AG04450 (cell line): ENCODE results near the gene INPP5D. TPM values are rescaled to one million over a fixed set of nuclear protein-coding genes. Genes with fewer than 3 reads are reported as not detected.

ENCODE experiments used
- CTCF ChIA-PET: fragments of 300-600, 350-600 bp; formaldehyde crosslinking; extraction: SDS; loops from one replicate; lab custom pipeline; 2022; ENCODE audit warnings: antibody characterized with exemption, inconsistent platforms; lab: Charles Lee
- POLR2A ChIA-PET: fragments of 350-600 bp; formaldehyde crosslinking; extraction: SDS; loops from one replicate; lab custom pipeline; 2021; ENCODE audit warnings: antibody characterized with exemption, inconsistent platforms; lab: Yijun Ruan, JAX
- DNase-seq: peaks from one replicate; pipeline ENCODE4 v3.0.0-alpha.2; 2011; ENCODE audit warnings: low read depth, low spot score
- H3K27ac ChIP-seq: one replicate; pipeline ENCODE4 v1.5.1; 2012; ENCODE audit warnings: low read depth, low read length, control low read depth
- H3K27me3 ChIP-seq: one replicate; pipeline ENCODE4 v1.6.0; 2012; ENCODE audit warnings: low read length; ENCODE audit not compliant: control insufficient read depth, insufficient read depth
- H3K4me3 ChIP-seq: 2 replicates; pipeline ENCODE4 v1.5.1; 2011; ENCODE audit warnings: mild to moderate bottlenecking, low read depth, low read length, control low read depth
- H3K9me3 ChIP-seq: 2 replicates; pipeline ENCODE4 v1.5.1; 2012; ENCODE audit warnings: low read length; ENCODE audit not compliant: control insufficient read depth, insufficient read depth
- CTCF ChIP-seq: IDR thresholded peaks from 2 replicates; pipeline ENCODE4 v1.5.1; 2011; ENCODE audit warnings: low read depth, low read length, control low read depth, inconsistent platforms
- polyA plus RNA-seq: library from polyadenylated mRNA; depleted of rRNA; stranded (reverse); fragments of >200 nt; gene quantifications from 2 replicates; pipeline ENCODE4 v1.2.3, GENCODE V29; 2011

The INPP5D gene
- polyA plus RNA-seq, 1 experiment = 0.43 TPM

GRCh38 chr2:233065954-233066470 lies 5.9 kb downstream of the INPP5D start:
- no peaks in the 10 kb centered on the region for H3K9me3 ChIP-seq
- H3K27ac ChIP-seq = no peak overlapping the region
- ChIA-PET POLR2A (no interaction called here), CTCF (interaction anchor here (0.6 to 2.2 kb wide), 2 partner anchors 13 to 460 kb away, joined by 3 to 9 read pairs; no protein-coding TSS in a partner anchor)
- H3K27me3 ChIP-seq = no peaks in the 10 kb centered on the region
- TF ChIP-seq CTCF = no peak
- DNase-seq = no peak
- H3K4me3 ChIP-seq = no peak overlapping the region

GRCh38 chr2:233068762-233069418 lies 8.7 kb downstream of the INPP5D start:
- POLR2A ChIA-PET = no interaction called here
- DNase-seq = no peak

DNA sequence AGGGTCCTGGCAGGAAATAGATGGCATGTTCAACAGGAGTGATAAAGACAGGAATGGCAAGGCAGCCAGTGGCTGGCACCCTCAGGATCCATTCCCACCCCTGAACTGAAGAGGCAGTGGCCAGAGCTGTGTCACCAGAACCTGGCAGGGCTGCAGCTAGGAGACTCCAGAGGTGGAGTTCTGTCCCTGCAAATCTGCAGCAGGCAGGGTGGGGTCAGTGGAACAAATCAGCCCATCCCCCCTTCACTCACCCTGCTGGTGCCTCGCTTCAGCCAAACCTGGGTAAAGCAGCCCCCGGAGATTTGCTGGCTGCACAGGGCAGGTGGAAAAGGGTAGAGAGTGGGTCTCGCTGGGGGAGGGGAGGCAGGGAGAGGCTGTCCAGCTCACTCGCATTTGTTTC lies 12.7 kb downstream of the INPP5D start:
- TF ChIP-seq CTCF = no peak
- H3K9me3 ChIP-seq = no peaks in the 10 kb centered on the region
- no peak overlapping the region for H3K27ac ChIP-seq
- peaks cover 13% of the 10 kb centered on the region for H3K27me3 ChIP-seq
- ChIA-PET POLR2A (no interaction called here), CTCF (interaction anchor here (1.7 kb wide), 1 partner anchor 19 kb away, joined by 7 read pairs; no protein-coding TSS in a partner anchor)
- H3K4me3 ChIP-seq = no peak overlapping the region
- no peak for DNase-seq

More at GRCh38 chr2:233068762-233069418, 8.7 kb downstream of the INPP5D start:
- Histone ChIP-seq H3K27me3 (no peaks in the 10 kb centered on the region), H3K27ac (no peak overlapping the region), H3K9me3 (no peaks in the 10 kb centered on the region), H3K4me3 (no peak overlapping the region)
- CTCF ChIA-PET = no interaction called here
- no peak for TF ChIP-seq CTCF

DNA sequence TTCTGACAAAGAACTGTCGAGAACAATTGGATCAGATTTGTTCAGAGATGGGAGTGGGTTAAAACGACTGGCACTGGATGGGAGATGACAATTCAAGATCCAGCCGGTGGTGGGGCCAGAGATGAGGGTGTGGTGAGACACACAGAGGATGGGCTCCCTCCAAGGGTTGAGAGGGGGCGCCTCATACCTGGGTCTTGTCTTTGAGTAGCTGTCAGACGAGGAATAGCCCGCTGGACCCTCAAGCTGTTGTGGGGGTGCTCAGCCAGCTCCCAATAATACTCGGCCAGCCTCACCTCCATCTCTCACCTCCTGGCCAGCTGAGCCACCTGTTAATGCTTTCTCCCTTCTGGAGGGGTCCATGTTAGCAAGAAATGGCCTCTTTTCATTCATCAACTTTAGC lies 14.0 kb downstream of the INPP5D start:
- ChIA-PET POLR2A (no interaction called here), CTCF (interaction anchor here (0.9 to 1.7 kb wide), 2 partner anchors 19 to 20 kb away, joined by 3 to 7 read pairs; no protein-coding TSS in a partner anchor)
- DNase-seq = no peak

More for the DNA sequence above, 14.0 kb downstream of the INPP5D start:
- Histone ChIP-seq H3K27ac (no peak overlapping the region), H3K27me3 (peaks cover 20% of the 10 kb centered on the region), H3K4me3 (no peak overlapping the region), H3K9me3 (no peaks in the 10 kb centered on the region)
- TF ChIP-seq CTCF = no peak
